Measurements from ENCODE around the gene PTGDS.

Gene PTGDS

GRCh38 chr9:136977223-136977622 lies at the start of gene PTGDS:
TSS of gene PTGDS (plus strand) at chr9:136977504. CDS start at chr9:136977579, 75 bp downstream.
- no peak for DNase-seq (ENCODE audit: low spot score)

GRCh38 chr9:136928591-136928990 lies 48.7 kb upstream of the PTGDS start:
- DNase-seq (ENCODE audit: low spot score): no peak

- no peak for DNase-seq (ENCODE audit: low spot score)
These were observed 47.3 kb upstream of the PTGDS start for GRCh38 chr9:136930014-136930413.

- DNase-seq (ENCODE audit: low spot score): no peak
These were observed 45.6 kb upstream of the PTGDS start for GRCh38 chr9:136931611-136932130.

GRCh38 chr9:136934277-136934676 lies 43.0 kb upstream of the PTGDS start:
- DNase-seq (ENCODE audit: low spot score): no peak

- DNase-seq (ENCODE audit: low spot score): no peak
These were observed 41.7 kb upstream of the PTGDS start for GRCh38 chr9:136935651-136936050.

DNA sequence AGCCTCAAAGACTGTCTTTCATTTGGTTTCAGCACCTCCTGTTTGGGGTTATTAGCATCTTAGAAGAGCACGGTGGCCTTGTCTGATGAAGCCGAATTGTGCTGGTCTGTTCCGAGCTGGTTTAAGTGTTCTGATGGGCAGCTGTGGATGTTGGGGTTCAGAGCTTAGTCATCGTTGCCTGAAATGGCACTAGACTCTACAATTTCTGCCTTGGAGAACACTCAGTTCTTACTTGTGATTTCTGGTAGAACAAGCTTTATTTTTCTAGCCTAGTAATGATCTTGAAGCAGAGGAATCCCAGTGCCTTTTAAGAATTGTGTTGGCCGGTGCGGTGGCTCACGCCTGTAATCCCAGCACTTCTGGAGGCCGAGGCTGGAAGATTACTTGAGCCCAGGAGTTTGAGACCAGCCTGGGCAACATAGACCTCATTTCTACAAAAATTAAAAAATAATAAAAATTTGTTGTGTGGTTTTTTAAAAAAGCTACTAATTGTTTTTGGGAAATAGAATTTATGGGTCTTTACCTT lies 40.6 kb upstream of the PTGDS start:
- no peak for DNase-seq (ENCODE audit: low spot score)

DNA sequence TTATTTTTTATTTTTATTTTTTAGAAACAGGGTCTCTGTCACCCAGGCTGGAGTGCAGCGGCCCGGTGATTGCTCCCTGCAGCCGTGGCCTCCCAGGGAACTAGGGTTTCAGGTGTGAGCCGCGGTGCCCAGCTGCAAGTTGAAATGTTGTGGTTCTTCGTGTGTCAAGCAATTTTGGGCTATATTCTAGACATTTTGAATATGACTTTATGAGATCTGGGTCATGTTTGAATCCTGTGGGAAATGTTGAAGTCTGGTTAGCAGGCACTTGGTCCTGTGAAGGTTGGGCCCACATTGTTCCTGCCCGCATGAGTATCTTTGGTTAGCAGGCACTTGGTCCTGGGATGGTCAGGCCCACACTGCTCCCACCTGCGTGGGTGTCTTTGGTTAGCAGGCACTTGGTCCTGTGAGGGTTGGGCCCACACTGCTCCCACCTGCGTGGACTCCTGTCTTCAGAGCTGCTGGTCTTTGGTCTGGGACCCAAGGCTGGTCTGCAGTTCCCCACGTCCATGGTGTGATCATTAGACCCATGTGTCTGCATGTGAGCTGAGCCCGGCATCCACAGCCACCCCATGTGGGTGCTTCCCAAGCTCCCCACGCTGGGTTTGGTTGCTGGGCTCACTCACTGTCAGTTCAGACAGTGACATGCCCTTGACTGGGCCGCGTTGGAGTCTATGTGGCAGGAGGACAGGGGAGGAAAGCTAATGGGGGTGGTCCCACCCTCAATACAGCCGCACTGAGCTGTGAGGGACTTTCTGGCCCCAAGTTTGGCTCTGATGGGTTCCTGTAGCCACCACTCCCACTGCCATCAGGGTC lies 39.9 kb upstream of the PTGDS start:
- no peak for DNase-seq (ENCODE audit: low spot score)

GRCh38 chr9:136939431-136939995 lies 37.8 kb upstream of the PTGDS start:
- DNase-seq (ENCODE audit: low spot score): no peak

DNA sequence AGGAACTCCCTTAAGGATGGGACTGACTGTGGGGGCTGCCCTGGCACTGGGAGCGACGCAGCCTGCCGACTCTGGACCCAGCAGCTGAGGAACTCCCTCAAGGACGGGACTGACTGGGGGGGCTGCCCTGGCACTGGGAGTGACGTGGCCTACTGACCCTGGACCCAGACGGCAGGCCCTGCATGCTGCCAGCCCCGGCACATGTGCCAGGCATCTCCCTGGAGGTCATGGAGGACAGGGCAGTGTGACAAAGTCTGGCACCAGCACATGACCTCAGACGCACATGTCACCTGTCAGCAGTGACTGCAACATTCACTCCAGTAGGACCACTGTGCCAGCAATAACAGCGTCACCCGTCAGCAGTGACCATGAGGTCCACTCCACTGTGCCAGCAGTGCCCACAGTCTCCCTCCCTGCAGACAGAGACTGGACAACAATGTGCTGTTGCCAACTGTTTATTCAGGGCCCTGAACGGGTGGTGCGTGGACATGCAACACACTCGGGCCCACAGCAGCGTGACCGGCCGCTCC lies 37.2 kb upstream of the PTGDS start:
- DNase-seq (ENCODE audit: low spot score): no peak

- DNase-seq (ENCODE audit: low spot score): no peak
These were observed 36.6 kb upstream of the PTGDS start for GRCh38 chr9:136940526-136941230.

- no peak for DNase-seq (ENCODE audit: low spot score)
These were observed 35.8 kb upstream of the PTGDS start for GRCh38 chr9:136941231-136942111.

- DNase-seq (ENCODE audit: low spot score): no peak
These were observed 35.0 kb upstream of the PTGDS start for GRCh38 chr9:136942112-136942880.

DNA sequence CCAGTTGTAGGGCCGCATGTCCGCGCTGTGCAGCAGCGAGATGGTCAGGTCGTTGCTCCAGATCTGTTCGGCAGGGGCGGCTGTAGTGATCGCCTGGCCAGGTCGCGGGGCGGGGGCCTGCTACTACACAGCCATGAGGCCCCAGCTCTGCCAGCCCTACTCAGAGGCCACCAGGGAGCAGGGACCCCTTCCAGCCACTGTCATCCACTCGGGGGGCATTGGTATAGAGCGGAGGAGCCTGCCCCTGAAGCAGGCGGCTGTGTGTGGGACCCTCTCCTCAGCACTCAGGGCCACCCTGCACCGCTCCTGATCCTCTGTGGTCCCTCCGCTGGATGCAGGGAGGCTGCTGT lies 34.4 kb upstream of the PTGDS start:
- no peak for DNase-seq (ENCODE audit: low spot score)

DNA sequence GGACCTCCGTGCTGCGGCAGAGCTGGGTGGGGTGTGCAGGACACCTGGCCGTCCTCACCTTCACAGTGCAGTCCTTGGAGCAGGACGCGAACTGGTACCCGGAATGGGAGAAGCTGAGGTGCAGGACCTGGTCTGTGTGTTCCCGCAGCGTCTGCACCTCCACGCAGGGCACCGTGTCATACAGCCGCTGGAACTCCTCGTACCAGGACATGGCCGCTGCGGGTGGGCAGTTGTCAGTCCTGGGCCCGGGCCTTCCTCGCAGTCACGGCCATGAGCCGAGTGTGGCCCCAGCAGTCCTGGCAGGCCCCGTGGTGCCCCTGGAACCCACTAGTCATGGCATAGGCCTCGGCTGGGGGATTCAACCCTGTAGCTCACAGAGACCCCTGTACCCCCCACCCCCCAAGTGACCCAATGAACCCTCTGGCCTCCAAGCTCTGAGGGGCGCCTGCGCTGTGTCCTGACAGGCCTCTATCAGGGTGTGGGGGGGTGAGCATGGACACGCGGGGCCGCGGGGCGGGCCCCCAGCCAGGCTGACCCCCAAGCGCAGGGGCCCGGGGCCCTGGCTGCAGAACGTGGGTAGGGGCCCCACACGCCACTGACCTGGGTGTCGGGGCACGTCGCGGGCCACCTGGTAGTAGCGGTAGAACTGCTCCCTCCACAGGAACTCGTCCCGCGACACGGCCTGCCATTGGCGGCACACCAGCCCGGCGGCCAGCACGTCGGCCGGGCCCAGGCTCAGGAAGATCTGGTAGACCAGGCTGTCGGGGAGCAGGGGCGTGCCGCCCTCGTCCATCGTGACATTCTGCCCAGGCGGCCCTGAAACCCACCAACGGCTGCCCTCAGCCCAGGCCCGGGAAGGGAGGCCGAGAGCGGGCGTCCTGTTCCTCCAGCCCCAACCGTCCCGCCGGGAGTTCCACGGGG lies 33.8 kb upstream of the PTGDS start:
- peak; percentile 23 for DNase-seq (ENCODE audit: low spot score)

DNA sequence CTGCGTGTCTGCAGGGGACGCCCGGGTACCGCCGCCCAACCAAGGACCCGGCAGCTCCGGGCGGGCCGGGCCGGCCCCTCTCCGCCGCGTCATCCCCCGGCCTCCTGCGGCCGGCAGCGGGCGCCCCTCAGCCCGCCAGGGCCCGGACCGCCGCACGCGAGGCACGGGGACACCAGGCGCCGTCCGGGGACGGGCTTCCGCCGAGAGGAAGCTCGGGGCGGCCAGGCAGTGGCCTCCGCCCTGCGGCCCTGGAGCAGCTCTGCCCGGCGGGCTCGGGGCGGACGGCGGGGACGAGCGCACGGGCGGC lies 33.1 kb upstream of the PTGDS start:
- DNase-seq (ENCODE audit: low spot score): no peak

- peak; percentile 96 for DNase-seq (ENCODE audit: low spot score)
These were observed 32.6 kb upstream of the PTGDS start, which contains the start of the genes C8G and FBXW5 for GRCh38 chr9:136944519-136945332. TSS of gene C8G (plus strand) at chr9:136945243. CDS start at chr9:136945321, 78 bp downstream. TSS of gene FBXW5 (minus strand) at chr9:136944738. CDS start at chr9:136944083, 655 bp downstream.

GRCh38 chr9:136945333-136946227 lies 31.7 kb upstream of the PTGDS start:
- no peak for DNase-seq (ENCODE audit: low spot score)

Measured in LoVo (cell line).